Brain microvascular endothelial cell (primary cell): Measurements from ENCODE around the gene NXPH1.

ENCODE experiments used
- DNase-seq: peaks from one replicate; pipeline ENCODE4 v3.0.0-alpha.2; 2020
- H3K27ac ChIP-seq: fragments of 250-450 bp; sonication (Bioruptor Pico); 2 replicates; pipeline ENCODE4 v1.5.1; 2020; ENCODE audit warnings: mild to moderate bottlenecking, moderate library complexity
- H3K27me3 ChIP-seq: fragments of 250-450 bp; sonication (Bioruptor Pico); replicated peaks from 2 replicates; pipeline ENCODE4 v1.5.1; 2020; ENCODE audit warnings: mild to moderate bottlenecking
- H3K36me3 ChIP-seq: fragments of 250-450 bp; sonication (Bioruptor Pico); replicated peaks from 2 replicates; pipeline ENCODE4 v1.5.1; 2020; ENCODE audit warnings: mild to moderate bottlenecking
- H3K4me3 ChIP-seq: 2 replicates; pipeline ENCODE4 v1.5.1; 2011; ENCODE audit warnings: low read depth, mild to moderate bottlenecking, control low read depth, low read length, moderate library complexity
- in situ Hi-C: cut with HindIII; loops from 2 replicates; pipeline ENCODE4 v1.10.0; 2017; ENCODE audit warnings: low sequenced_read_pairs, low pct_ligation_motif_present
- TF ChIP-seq, protein P1 (sequence below): IDR thresholded peaks from 2 replicates; pipeline ENCODE4 v1.5.1; 2011; ENCODE audit warnings: low read depth, mild to moderate bottlenecking, moderate library complexity, low read length, control low read depth, inconsistent platforms; ENCODE audit errors: missing control alignments

NXPH1 gene

DNA sequence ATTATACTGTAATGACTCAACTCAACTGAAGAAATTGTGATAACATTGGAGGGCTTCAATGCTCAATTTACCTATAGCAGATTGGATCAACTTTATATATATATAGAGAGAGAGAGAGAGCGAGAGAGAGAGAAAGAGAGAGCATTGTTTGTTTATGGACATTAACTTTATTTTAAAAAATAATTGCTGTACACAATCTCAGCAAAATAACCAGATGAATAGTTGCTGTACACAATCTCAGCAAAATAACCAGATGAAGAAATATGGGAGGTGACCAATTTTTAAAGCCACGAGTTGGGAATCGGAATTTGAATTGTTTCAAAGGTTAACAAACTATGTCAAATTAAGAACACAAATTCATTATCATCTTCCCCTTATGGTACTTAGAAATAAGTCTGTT lies 319.9 kb downstream of the NXPH1 start:
- in situ Hi-C loops: no loop called here
- no peak overlapping the region for H3K4me3 ChIP-seq
- H3K27me3 ChIP-seq: no peaks in the 10 kb centered on the region
- no peak overlapping the region for H3K27ac ChIP-seq
- TF ChIP-seq, protein P1, sequence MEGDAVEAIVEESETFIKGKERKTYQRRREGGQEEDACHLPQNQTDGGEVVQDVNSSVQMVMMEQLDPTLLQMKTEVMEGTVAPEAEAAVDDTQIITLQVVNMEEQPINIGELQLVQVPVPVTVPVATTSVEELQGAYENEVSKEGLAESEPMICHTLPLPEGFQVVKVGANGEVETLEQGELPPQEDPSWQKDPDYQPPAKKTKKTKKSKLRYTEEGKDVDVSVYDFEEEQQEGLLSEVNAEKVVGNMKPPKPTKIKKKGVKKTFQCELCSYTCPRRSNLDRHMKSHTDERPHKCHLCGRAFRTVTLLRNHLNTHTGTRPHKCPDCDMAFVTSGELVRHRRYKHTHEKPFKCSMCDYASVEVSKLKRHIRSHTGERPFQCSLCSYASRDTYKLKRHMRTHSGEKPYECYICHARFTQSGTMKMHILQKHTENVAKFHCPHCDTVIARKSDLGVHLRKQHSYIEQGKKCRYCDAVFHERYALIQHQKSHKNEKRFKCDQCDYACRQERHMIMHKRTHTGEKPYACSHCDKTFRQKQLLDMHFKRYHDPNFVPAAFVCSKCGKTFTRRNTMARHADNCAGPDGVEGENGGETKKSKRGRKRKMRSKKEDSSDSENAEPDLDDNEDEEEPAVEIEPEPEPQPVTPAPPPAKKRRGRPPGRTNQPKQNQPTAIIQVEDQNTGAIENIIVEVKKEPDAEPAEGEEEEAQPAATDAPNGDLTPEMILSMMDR: no peak
- H3K36me3 ChIP-seq: no peaks in the 10 kb centered on the region
- DNase-seq: no peak

DNA sequence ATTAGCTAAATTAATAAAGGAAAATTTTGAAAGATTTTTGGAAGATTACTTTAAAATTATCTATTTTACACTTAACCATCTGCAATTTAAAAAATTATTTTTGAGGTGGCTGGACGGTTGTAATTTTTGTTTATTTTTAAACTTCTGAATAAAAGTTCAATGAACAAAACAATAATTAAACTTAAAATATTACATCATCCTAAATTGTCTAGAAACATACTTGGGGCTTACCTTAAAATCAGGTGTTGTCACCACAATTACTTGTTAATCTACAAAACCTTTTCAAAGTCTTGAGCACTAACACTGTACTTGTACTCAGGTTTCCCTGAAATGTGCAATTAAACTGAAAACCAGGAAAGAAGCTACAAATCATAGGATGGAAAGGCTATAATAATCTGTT lies 328.3 kb downstream of the NXPH1 start:
- Histone ChIP-seq H3K27ac (no peak overlapping the region), H3K4me3 (no peak overlapping the region), H3K27me3 (no peaks in the 10 kb centered on the region), H3K36me3 (no peaks in the 10 kb centered on the region)
- in situ Hi-C loops: no loop called here
- TF ChIP-seq, protein P1: no peak
- DNase-seq: no peak

DNA sequence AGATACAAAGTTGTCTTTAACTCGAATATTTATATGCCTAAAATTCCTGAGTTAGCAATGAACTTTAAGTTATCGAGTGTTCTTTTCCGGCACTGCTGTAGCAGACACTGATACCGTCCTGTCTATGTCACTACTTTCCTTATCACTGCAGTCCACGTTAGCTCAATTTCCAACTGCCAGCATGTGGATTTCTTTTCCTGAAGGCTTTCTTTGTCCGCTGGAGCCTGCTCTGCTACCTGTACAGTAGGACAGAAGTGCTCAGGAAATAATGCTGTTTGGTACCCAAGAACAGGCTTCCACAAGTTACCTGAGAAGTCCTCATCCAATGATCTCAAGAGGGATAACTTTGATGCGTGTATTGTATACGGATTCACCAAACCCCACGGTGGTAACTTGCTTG lies 329.4 kb downstream of the NXPH1 start:
- in situ Hi-C loops: no loop called here
- no peak overlapping the region for H3K4me3 ChIP-seq
- H3K27me3 ChIP-seq: no peaks in the 10 kb centered on the region
- no peaks in the 10 kb centered on the region for H3K36me3 ChIP-seq
- TF ChIP-seq, protein P1: no peak
- no peak overlapping the region for H3K27ac ChIP-seq
- no peak for DNase-seq

DNA sequence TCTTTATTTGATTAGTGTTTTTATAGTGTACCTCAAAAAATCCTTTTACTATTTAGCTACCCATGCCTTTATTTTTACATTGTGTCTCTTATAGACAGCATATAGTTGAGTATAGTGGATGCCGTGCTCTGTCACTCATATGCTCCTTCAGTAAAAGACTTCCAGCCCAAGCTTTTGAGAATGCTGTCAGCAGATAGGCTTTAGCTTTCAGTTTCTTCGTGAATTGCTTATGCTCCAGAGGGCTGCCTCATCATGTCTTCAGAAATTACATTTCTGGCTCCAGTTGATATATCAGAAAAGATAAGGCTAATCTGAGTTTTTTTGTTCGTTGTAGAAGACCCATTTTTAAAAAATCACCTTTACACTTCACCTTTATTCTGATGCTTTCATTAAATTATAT lies 332.0 kb downstream of the NXPH1 start:
- in situ Hi-C loops: no loop called here
- Histone ChIP-seq H3K4me3 (no peak overlapping the region), H3K27ac (no peak overlapping the region), H3K27me3 (no peaks in the 10 kb centered on the region), H3K36me3 (no peaks in the 10 kb centered on the region)
- TF ChIP-seq, protein P1: no peak
- DNase-seq: no peak

DNA sequence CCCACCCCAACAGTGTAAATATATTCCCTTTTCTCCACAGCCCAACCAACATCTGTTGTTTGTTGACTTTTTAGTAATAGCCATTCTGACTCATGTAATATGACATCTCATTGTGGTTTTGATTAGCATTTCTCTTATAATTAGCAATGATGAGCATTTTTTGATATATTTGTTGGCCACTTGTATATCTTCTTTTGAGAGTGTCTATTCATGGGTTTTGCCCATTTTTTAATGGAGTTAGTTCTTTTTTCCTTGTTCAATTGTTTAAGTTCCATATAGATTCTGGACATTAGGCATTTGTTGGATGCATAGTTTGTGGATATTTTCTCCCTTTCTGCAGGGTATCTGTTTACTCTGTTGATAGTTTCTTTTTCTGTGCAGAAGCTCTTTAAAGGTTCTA lies 340.1 kb downstream of the NXPH1 start:
- Histone ChIP-seq H3K36me3 (no peaks in the 10 kb centered on the region), H3K4me3 (no peak overlapping the region), H3K27me3 (no peaks in the 10 kb centered on the region), H3K27ac (no peak overlapping the region)
- in situ Hi-C loops: no loop called here
- no peak for DNase-seq
- TF ChIP-seq, protein P1: no peak

DNA sequence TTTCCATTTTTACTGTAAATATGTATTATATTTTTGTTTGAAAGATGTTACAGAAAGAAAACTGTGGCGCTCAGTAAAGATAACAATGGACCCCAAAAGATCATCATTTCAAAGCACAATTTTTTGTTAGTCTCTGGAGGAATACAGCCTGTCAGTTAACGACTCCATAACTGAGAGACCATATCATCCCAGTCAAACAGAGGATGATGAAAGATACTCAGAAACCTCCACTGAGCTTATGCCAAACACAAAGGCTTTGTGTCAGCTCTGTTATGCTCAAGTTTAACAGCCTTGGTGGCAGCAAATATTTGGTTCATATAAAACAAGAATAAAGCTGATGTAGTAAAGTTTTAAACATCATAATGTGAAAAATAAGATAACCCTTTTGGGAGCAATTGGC lies 345.1 kb downstream of the NXPH1 start:
- Histone ChIP-seq H3K4me3 (no peak overlapping the region), H3K27me3 (no peaks in the 10 kb centered on the region), H3K27ac (no peak overlapping the region), H3K36me3 (no peaks in the 10 kb centered on the region)
- no peak for DNase-seq
- in situ Hi-C loops: no loop called here
- TF ChIP-seq, protein P1: no peak
